ENCODE results near the gene MYBBP1A. TPM values are rescaled to one million over a fixed set of nuclear protein-coding genes. Genes with fewer than 3 reads are reported as not detected.
A peak's percentile ranks its signal among the peaks of the same experiment; 100 is the strongest.

MYBBP1A gene
- total RNA-seq, 4 donors from 2014 or later, result 42.5 to 60.2 (median 48.9) TPM

DNA sequence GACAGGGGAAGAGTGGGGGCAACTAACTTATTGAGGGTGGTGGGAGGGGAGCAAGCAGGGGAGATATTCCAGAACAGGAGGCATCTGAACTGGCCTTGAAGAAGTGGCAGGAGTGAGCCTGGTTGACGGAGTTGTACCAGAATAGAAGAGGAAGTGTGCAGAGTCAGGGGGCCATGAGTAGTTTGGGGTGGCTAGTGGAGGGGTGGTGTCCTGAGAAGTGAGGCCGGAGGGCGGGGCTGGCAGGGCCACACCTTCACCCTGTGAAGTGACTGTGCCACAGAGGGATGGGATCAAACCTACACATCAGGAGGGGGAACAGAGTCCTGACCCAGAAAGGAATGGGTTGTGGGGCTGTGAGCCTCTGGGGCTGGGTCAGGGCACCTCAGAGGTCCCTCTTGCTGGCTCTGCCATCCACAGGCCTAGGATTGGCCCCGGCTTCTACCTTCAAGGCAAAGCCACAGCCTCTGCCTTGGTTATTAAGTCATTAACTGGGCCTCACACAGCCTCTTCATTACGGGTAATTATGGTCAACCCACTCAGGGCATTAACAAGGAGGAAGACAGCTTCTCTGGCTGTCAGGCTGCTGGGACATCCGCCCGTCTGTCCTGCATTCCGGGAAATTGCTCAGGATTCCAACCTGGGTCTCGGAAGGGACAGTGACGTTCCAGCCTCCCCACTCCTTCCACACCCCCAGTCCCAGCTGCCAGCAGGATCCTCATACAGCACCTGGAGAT, 43.8 kb downstream of the MYBBP1A start:
- Histone ChIP-seq H3K27ac (peak overlapping the region in 3 of 4 donors; percentile 57 to 68 (median 61)), H3K4me3 (no peak overlapping the region), H3K27me3 (no peaks in the 10 kb centered on the region), H3K9me3 (no peaks in the 10 kb centered on the region), H3K4me1 (peaks cover 13 to 24% of the 10 kb centered on the region in 2 donors), H3K36me3 (no peaks in the 10 kb centered on the region)
- in situ Hi-C loops (cut with MboI; ENCODE audit: low sequenced_read_pairs in 4 of 4), result no loop called here
- no peak for DNase-seq
- ATAC-seq, result no peak
- intact Hi-C loops (cut with DNase I; ENCODE audit: low total_unique reads), result no loop called here
- TF ChIP-seq, protein P1, sequence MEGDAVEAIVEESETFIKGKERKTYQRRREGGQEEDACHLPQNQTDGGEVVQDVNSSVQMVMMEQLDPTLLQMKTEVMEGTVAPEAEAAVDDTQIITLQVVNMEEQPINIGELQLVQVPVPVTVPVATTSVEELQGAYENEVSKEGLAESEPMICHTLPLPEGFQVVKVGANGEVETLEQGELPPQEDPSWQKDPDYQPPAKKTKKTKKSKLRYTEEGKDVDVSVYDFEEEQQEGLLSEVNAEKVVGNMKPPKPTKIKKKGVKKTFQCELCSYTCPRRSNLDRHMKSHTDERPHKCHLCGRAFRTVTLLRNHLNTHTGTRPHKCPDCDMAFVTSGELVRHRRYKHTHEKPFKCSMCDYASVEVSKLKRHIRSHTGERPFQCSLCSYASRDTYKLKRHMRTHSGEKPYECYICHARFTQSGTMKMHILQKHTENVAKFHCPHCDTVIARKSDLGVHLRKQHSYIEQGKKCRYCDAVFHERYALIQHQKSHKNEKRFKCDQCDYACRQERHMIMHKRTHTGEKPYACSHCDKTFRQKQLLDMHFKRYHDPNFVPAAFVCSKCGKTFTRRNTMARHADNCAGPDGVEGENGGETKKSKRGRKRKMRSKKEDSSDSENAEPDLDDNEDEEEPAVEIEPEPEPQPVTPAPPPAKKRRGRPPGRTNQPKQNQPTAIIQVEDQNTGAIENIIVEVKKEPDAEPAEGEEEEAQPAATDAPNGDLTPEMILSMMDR (IDR thresholded peaks at IDR 0.05 in 4 of 5, conservative IDR thresholded peaks at IDR 0.05 in 1 of 5), result no peak
- no peak for TF ChIP-seq POLR2A (IDR thresholded peaks at IDR 0.05)

DNA sequence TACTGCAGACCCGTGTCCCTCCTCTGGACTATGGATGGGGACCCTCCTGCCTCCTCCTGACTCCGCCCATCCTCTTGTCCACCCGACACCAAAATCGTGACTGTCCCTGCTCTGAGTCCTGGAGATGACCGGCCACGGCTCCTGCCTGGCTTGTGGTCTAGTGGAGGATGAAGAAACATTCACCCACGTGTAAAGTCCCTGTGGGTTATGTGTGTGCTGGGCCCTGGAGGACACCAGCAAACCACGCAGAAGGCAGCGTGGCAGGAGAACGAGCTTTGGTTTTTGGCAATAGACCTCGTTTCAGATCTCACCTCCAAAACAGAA, 44.6 kb downstream of the MYBBP1A start:
- no peak for ATAC-seq
- intact Hi-C loops (cut with DNase I; ENCODE audit: low total_unique reads), result no loop called here
- Histone ChIP-seq H3K36me3 (no peaks in the 10 kb centered on the region), H3K9me3 (no peaks in the 10 kb centered on the region), H3K27ac (peak overlapping the region in 3 of 4 donors; percentile 57 to 68 (median 61)), H3K4me3 (no peak overlapping the region), H3K27me3 (no peaks in the 10 kb centered on the region), H3K4me1 (peaks cover 13 to 26% of the 10 kb centered on the region in 2 donors)
- in situ Hi-C loops (cut with MboI; ENCODE audit: low sequenced_read_pairs in 4 of 4), result no loop called here
- no peak for DNase-seq
- TF ChIP-seq, protein P1 (IDR thresholded peaks at IDR 0.05 in 4 of 5, conservative IDR thresholded peaks at IDR 0.05 in 1 of 5), result no peak
- no peak for TF ChIP-seq POLR2A (IDR thresholded peaks at IDR 0.05)

DNA sequence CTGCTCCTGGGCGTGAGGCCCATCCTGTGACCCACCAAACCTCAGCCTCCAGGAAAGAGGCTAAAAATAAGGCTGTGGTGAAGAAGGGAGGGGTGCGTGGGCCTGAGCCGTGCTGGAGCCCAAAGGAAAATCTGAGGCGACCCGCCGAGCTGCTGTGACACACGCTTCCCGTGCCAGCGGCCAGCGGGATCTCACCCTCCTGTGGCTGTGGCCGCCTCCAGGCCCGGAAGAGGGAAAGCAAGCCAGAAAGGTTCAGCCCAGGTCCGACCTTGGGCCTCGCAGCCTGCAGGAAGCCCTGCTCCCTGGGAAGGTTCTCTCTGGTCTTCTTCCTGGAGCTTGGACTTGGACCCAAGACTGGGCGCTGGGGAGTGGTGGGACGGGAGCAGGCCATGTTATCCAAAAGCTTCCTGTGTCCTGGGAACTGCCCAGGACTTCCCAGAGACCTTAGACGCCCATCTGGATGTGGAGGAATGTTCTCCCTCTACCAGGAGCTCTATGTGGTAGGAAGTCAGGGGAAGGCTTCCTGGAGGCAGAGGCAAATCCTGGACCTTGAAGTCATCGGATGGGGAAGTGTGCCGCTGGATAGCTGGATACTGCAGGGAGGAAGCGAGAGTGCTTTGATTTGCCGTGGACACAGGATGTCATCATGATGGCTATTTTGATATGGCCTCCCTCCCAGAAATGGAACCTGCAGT, 45.1 kb downstream of the MYBBP1A start:
- DNase-seq, result no peak
- intact Hi-C loops (cut with DNase I; ENCODE audit: low total_unique reads), result no loop called here
- in situ Hi-C loops (cut with MboI; ENCODE audit: low sequenced_read_pairs in 4 of 4), result no loop called here
- H3K9me3 ChIP-seq, result no peaks in the 10 kb centered on the region
- no peaks in the 10 kb centered on the region for H3K36me3 ChIP-seq
- H3K4me1 ChIP-seq, result peaks cover 13 to 26% of the 10 kb centered on the region in 2 donors
- no peaks in the 10 kb centered on the region for H3K27me3 ChIP-seq
- no peak for TF ChIP-seq POLR2A (IDR thresholded peaks at IDR 0.05)
- TF ChIP-seq, protein P1 (IDR thresholded peaks at IDR 0.05 in 4 of 5, conservative IDR thresholded peaks at IDR 0.05 in 1 of 5), result no peak
- peak in 1 of 2 donors; percentile 26 for ATAC-seq
- peak overlapping the region; percentile 13 to 68 (median 59) for H3K27ac ChIP-seq
- no peak overlapping the region for H3K4me3 ChIP-seq

DNA sequence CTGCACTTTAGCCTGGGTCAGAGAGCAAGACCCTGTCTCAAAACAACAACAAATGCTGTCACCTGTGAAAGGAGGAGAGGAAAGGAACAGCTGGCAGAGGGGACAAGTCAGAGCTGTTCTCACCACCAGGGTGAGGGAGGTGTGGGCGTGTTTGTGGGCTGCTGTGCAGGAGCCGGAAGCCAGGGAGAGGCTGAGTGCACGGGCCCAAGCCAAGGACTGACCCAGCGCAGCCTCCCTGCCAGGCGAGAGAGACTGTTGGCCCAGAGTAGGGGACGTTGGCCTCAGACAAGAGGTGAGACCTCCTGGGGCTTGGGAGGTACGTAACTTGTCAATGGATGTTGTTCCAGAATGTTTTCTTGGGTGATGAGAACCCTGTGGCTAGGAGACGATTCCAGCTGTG, 45.8 kb downstream of the MYBBP1A start:
- in situ Hi-C loops (cut with MboI; ENCODE audit: low sequenced_read_pairs in 4 of 4) (no loop called here), intact Hi-C loops (cut with DNase I; ENCODE audit: low total_unique reads) (no loop called here)
- peak overlapping the region in 3 of 4 donors; percentile 57 to 68 (median 61) for H3K27ac ChIP-seq
- TF ChIP-seq, protein P1 (IDR thresholded peaks at IDR 0.05 in 4 of 5, conservative IDR thresholded peaks at IDR 0.05 in 1 of 5), result no peak
- TF ChIP-seq POLR2A (IDR thresholded peaks at IDR 0.05), result no peak
- no peaks in the 10 kb centered on the region for H3K36me3 ChIP-seq
- ATAC-seq, result no peak
- no peaks in the 10 kb centered on the region for H3K9me3 ChIP-seq
- H3K4me3 ChIP-seq, result no peak overlapping the region
- no peak for DNase-seq
- peaks cover 13 to 27% of the 10 kb centered on the region in 2 donors for H3K4me1 ChIP-seq
- no peaks in the 10 kb centered on the region for H3K27me3 ChIP-seq
